A673 (cell line): ENCODE data around the gene VAMP5. TPM values are rescaled to one million over a fixed set of nuclear protein-coding genes. Genes with fewer than 3 reads are reported as not detected.
"Not testable (repeated sequence)": the region's sequence is repeated elsewhere in the genome, so short reads cannot be mapped to it uniquely, and the experiment has no call there.

Source experiments
- BruUV-seq: library from RNA; stranded (reverse); fragments of 400-500 nt; replicated peaks from 2 replicates; lab custom pipeline; 2021; lab: Mats Ljungman, UMichigan
- CTCF ChIA-PET: fragments of 300-600 bp; sonication (Branson Sonifier 250); formaldehyde crosslinking; loops from one replicate; lab custom pipeline; 2022; ENCODE audit warnings: antibody characterized with exemption; lab: Charles Lee
- POLR2A ChIA-PET: fragments of 300-600 bp; sonication (Branson Sonifier 250); formaldehyde crosslinking; loops from one replicate; lab custom pipeline; 2022; ENCODE audit warnings: antibody characterized with exemption; ENCODE audit not compliant: low non-redundant PET; lab: Charles Lee
- DNase-seq: peaks from one replicate; pipeline ENCODE4 v3.0.0-alpha.2; 2015; ENCODE audit warnings: low spot score
- H3K27ac ChIP-seq: fragments of 200-600 bp; sonication (generic); 2 replicates; pipeline ENCODE4 v1.5.1; 2016; ENCODE audit warnings: mixed run types, low read depth, mild to moderate bottlenecking, mixed read lengths, antibody characterized with exemption, low read length; ENCODE audit not compliant: poor library complexity, severe bottlenecking
- H3K27me3 ChIP-seq: fragments of 200-600 bp; sonication (generic); replicated peaks from 2 replicates; pipeline ENCODE4 v1.6.1; 2017; ENCODE audit warnings: mixed run types, low read depth, mild to moderate bottlenecking, mixed read lengths, antibody characterized with exemption, low read length; ENCODE audit not compliant: insufficient read depth, poor library complexity
- H3K36me3 ChIP-seq: fragments of 200-600 bp; sonication (generic); 2 replicates; pipeline ENCODE4 v1.6.1; 2016; ENCODE audit warnings: mixed run types, mild to moderate bottlenecking, mixed read lengths, antibody characterized with exemption, low read length; ENCODE audit not compliant: insufficient read depth, poor library complexity, severe bottlenecking
- H3K4me1 ChIP-seq: fragments of 200-600 bp; sonication (generic); 2 replicates; pipeline ENCODE4 v1.6.1; 2017; ENCODE audit warnings: mixed run types, mild to moderate bottlenecking, mixed read lengths, antibody characterized with exemption, low read length; ENCODE audit not compliant: insufficient read depth, poor library complexity, severe bottlenecking
- H3K4me3 ChIP-seq: fragments of 200-600 bp; sonication (generic); 2 replicates; pipeline ENCODE4 v1.5.1; 2016; ENCODE audit warnings: low read depth, mixed run types, mild to moderate bottlenecking, mixed read lengths, low read length; ENCODE audit not compliant: poor library complexity, severe bottlenecking
- H3K9me3 ChIP-seq: fragments of 200-600 bp; sonication (generic); 2 replicates; pipeline ENCODE4 v1.6.1; 2016; ENCODE audit warnings: mixed run types, low read depth, mild to moderate bottlenecking, mixed read lengths, antibody characterized with exemption, low read length; ENCODE audit not compliant: poor library complexity, severe bottlenecking
- EZH2 ChIP-seq: fragments of 200-600 bp; sonication (generic); IDR thresholded peaks from 2 replicates; pipeline ENCODE4 v1.6.1; 2017; ENCODE audit warnings: borderline replicate concordance, low read depth, mild to moderate bottlenecking, mixed read lengths, antibody characterized with exemption, low read length; ENCODE audit not compliant: poor library complexity, severe bottlenecking
- intact Hi-C: fragments of 100-400 bp; cut with micrococcal nuclease; formaldehyde crosslinking; loops from one replicate; pipeline ENCODE4 v1.10.0; 2022; ENCODE audit not compliant: unreplicated experiment
- total RNA-seq: library from RNA; stranded (reverse); gene quantifications from 2 replicates; pipeline ENCODE4 v1.2.3, GENCODE V29; 2021
- TF ChIP-seq, protein P1 (sequence below): fragments of 300-800, 200-600 bp; sonication (generic); conservative IDR thresholded peaks from 2 replicates; pipeline ENCODE4 v1.5.1; 2017; ENCODE audit warnings: low read depth, mild to moderate bottlenecking, antibody characterized with exemption, low read length, moderate library complexity, mixed read lengths

The VAMP5 gene
- total RNA-seq, 1 experiment from 2014 or later, result 2.1 TPM

DNA sequence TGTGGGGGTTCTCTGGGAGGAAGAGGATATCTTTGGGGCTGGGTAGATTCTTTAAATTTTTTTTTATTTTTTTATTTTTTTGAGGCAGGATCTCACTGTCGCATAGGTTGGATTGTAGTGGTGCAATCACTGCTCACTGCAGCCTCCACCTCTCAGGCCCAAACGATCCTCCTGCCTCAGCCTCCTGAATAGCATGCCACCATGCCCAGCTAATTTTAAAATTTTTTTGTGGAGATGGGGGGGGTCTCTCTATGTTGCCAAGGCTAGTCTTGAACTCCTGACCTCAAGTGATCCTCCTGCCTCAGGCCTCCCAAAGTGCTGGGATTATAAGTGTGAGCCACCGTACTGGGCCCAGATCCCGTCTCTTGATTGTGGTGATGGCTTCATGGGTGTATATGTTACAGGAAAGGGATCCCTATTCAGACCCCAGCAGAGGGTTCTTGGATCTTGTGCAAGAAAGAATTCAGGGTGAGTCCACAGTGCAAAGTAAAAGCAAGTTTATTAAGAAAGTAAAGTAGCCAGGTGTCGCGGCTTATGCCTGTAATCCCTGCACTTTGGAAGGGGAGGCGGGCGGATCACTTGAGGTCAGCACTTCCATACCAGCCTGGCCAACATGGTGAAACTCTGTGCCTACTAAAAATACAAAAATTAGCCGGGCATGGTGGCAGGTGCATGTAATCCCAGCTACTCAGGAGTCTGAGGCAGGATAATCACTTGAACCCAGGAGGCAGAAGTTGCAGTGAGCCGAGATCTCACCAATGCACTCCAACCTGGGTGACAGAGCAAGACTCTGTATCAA is 29.7 kb downstream of the VAMP5 start:
- Histone ChIP-seq H3K9me3 (no peaks in the 10 kb centered on the region), H3K27ac (no peak overlapping the region), H3K36me3 (peaks cover 12% of the 10 kb centered on the region), H3K4me3 (no peak overlapping the region), H3K27me3 (no peaks in the 10 kb centered on the region), H3K4me1 (peaks cover 10% of the 10 kb centered on the region)
- no peak for TF ChIP-seq EZH2
- TF ChIP-seq, protein P1, sequence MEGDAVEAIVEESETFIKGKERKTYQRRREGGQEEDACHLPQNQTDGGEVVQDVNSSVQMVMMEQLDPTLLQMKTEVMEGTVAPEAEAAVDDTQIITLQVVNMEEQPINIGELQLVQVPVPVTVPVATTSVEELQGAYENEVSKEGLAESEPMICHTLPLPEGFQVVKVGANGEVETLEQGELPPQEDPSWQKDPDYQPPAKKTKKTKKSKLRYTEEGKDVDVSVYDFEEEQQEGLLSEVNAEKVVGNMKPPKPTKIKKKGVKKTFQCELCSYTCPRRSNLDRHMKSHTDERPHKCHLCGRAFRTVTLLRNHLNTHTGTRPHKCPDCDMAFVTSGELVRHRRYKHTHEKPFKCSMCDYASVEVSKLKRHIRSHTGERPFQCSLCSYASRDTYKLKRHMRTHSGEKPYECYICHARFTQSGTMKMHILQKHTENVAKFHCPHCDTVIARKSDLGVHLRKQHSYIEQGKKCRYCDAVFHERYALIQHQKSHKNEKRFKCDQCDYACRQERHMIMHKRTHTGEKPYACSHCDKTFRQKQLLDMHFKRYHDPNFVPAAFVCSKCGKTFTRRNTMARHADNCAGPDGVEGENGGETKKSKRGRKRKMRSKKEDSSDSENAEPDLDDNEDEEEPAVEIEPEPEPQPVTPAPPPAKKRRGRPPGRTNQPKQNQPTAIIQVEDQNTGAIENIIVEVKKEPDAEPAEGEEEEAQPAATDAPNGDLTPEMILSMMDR, result no peak
- intact Hi-C loops, result no loop called here
- BruUV-seq, result no TSS peak
- no peak for DNase-seq
- POLR2A ChIA-PET, result no interaction called here
- CTCF ChIA-PET, result no interaction called here

DNA sequence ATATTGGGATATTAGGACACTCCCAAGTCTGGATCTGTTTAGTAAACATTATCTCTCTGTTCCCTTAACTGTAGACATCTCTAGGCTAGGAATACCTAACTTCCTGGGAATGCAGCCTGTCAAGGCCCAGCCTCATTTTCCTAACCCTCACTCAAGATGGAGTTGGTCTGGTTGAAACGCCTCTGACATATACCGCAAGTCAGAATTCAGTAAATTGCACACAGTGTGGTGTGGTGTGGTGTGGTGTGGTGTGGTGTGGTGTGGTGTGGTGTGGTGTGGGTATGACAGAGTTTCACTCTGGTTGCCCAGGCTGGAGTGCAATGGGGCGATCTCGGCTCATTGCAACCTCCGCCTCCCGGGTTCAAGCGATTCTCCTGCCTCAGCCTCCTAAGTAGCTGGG is 30.5 kb downstream of the VAMP5 start:
- intact Hi-C loops, DNase-seq, H3K4me1 ChIP-seq, POLR2A ChIA-PET, H3K4me3 ChIP-seq, BruUV-seq, CTCF ChIA-PET, H3K9me3 ChIP-seq, H3K27me3 ChIP-seq, H3K27ac ChIP-seq: not testable (repeated sequence)
- H3K36me3 ChIP-seq, result peaks cover 11% of the 10 kb centered on the region

DNA sequence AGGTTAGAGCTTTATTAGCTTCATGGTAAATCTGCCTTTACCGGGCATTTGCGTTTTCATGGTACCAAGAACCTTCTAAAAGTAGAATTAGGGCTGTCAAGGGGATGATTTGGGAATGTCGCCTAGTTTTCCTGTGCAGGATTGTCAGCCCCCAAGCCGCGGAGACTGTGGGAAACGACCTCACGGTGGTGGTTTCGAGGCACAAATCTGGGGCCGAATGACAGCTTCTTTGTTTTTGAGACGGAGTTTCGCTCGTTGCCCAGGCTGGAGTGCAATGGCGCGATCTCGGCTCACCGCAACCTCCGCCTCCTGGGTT is 31.1 kb downstream of the VAMP5 start:
- ChIA-PET CTCF (interaction anchor here (0.6 kb wide), 1 partner anchor 737 kb away, joined by 4 read pairs; no protein-coding TSS in a partner anchor), POLR2A (no interaction called here)
- no peak overlapping the region for H3K4me3 ChIP-seq
- DNase-seq, result no peak
- no peak for TF ChIP-seq EZH2
- TF ChIP-seq, protein P1, result no peak
- H3K9me3 ChIP-seq, result no peaks in the 10 kb centered on the region
- intact Hi-C loops, result no loop called here
- H3K27me3 ChIP-seq, result no peaks in the 10 kb centered on the region
- peaks cover 11% of the 10 kb centered on the region for H3K36me3 ChIP-seq
- peaks cover 10% of the 10 kb centered on the region for H3K4me1 ChIP-seq
- BruUV-seq, result no TSS peak
- H3K27ac ChIP-seq, result peak overlapping the region; percentile 95

DNA sequence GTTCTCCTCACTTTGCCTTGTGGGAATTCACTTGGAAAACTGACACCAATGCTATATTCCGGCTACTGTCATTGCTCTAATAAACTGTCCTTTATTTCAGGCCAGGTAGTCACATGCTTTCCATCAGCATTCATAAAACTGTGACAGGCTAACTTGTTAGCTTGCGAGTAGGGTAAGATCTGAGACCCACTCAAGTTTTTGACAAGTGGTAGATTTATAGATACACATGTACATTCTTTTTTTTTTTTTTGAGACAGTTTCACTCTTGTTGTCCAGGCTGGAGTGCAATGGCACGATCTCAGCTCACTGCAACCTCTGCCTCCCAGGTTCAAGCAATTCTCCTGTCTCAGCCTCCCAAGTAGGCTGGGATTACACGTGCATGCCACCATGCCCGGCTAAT is 33.5 kb downstream of the VAMP5 start:
- H3K4me1 ChIP-seq, DNase-seq, H3K9me3 ChIP-seq, H3K27ac ChIP-seq, CTCF ChIA-PET, BruUV-seq, H3K27me3 ChIP-seq, intact Hi-C loops: not testable (repeated sequence)
- POLR2A ChIA-PET, result interaction anchor here (0.7 kb wide), 1 partner anchor 209 kb away, joined by 4 read pairs; no protein-coding TSS in a partner anchor
- H3K36me3 ChIP-seq, result peaks cover 33% of the 10 kb centered on the region
- peak overlapping the region; percentile 92 for H3K4me3 ChIP-seq
